Measurements from ENCODE around the gene ZDHHC11B. TPM values are rescaled to one million over a fixed set of nuclear protein-coding genes. Genes with fewer than 3 reads are reported as not detected.
"Not testable (repeated sequence)": the region's sequence is repeated elsewhere in the genome, so short reads cannot be mapped to it uniquely, and the experiment has no call there.

ZDHHC11B gene
- total RNA-seq, 2 donors from 2014 or later, result 0.55 to 3.0 TPM

- DNase-seq (ENCODE audit: low spot score); intact Hi-C loops (cut with DNase I); H3K9me3 ChIP-seq; H3K4me1 ChIP-seq (replicated peaks); H3K4me3 ChIP-seq; H3K36me3 ChIP-seq; H3K27ac ChIP-seq; H3K27me3 ChIP-seq (replicated peaks; ENCODE audit: insufficient read depth): not testable (repeated sequence)
- WGBS, result 93% methylated on average over 13 of the region's 16 CpGs
These were observed 106.0 kb downstream of the ZDHHC11B start for GRCh38 chr5:678521-678920.

GRCh38 chr5:677131-678101 is 107.1 kb downstream of the ZDHHC11B start:
- 75% methylated on average over 34 of the region's 44 CpGs for WGBS
- no peaks in the 10 kb centered on the region for H3K36me3 ChIP-seq
- intact Hi-C loops (cut with DNase I), result no loop called here

GRCh38 chr5:676699-677076 is 107.8 kb downstream of the ZDHHC11B start:
- no peaks in the 10 kb centered on the region for H3K9me3 ChIP-seq
- intact Hi-C loops (cut with DNase I), result no loop called here
- peaks cover 7% of the 10 kb centered on the region for H3K27me3 ChIP-seq (replicated peaks; ENCODE audit: insufficient read depth)
- TF ChIP-seq POLR2A (IDR thresholded peaks at IDR 0.05) (no peak), POLR2AphosphoS5 (IDR thresholded peaks at IDR 0.05) (no peak), CTCF (IDR thresholded peaks at IDR 0.05) (no peak)
- peaks cover 13% of the 10 kb centered on the region for H3K4me1 ChIP-seq (replicated peaks)
- no peak for DNase-seq (ENCODE audit: low spot score)
- H3K36me3 ChIP-seq, result no peaks in the 10 kb centered on the region
- no peak overlapping the region for H3K4me3 ChIP-seq
- H3K27ac ChIP-seq, result no peak overlapping the region
- WGBS, result 94% methylated on average over 48 of the region's 48 CpGs

More at GRCh38 chr5:677131-678101, 107.1 kb downstream of the ZDHHC11B start:
- Histone ChIP-seq H3K4me3 (no peak overlapping the region), H3K27me3 (replicated peaks; ENCODE audit: insufficient read depth) (peaks cover 7% of the 10 kb centered on the region), H3K27ac (no peak overlapping the region), H3K9me3 (no peaks in the 10 kb centered on the region), H3K4me1 (replicated peaks) (peaks cover 6% of the 10 kb centered on the region)
- no peak for DNase-seq (ENCODE audit: low spot score)
- TF ChIP-seq CTCF (IDR thresholded peaks at IDR 0.05) (no peak), POLR2A (IDR thresholded peaks at IDR 0.05) (no peak), POLR2AphosphoS5 (IDR thresholded peaks at IDR 0.05) (no peak)

DNA sequence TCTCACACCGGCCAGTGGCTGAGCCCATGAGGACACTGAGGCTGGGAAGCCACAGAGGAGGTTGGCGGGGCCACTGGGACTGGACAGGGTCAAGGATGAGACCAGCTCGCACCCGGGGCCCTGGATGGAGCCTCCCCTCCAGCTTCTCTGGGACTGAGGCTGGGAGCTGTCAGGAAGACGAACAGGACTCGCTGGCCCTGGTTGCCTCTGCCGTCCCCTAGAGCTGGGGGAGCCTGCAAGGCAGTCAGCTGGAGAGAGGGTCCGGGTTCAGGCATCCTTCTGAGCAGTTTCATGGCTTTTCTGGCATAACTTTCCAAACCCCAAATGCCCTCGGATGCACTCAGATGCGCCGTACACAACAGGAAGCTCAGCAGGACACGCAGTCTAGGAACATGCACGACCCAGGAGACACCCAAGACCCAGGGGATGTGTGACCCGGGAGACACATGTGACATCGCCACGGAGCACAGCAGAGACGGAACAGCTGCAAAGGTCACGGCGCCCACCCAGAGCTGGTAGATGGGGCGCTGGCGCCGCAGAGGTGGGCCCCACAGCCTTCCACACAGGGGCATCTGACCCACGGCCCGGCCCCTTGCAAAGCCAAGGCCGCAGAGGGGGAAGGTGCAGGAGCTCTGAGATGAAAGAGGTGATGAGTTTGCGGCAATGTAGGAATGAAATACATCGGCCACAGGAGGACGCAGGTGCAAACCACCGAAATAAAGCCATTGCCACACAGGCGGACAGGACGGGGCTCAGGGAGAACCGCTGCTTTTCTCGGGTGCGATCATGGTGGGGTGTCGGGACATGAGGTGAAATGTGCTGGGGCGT is 108.4 kb downstream of the ZDHHC11B start:
- TF ChIP-seq POLR2A (IDR thresholded peaks at IDR 0.05) (no peak), CTCF (IDR thresholded peaks at IDR 0.05) (no peak), POLR2AphosphoS5 (IDR thresholded peaks at IDR 0.05) (no peak)
- intact Hi-C loops (cut with DNase I), result no loop called here
- no peaks in the 10 kb centered on the region for H3K36me3 ChIP-seq
- 73% methylated on average over 36 of the region's 36 CpGs for WGBS
- H3K4me3 ChIP-seq, result no peak overlapping the region
- H3K27me3 ChIP-seq (replicated peaks; ENCODE audit: insufficient read depth), result peaks cover 7% of the 10 kb centered on the region
- peaks cover 16% of the 10 kb centered on the region for H3K4me1 ChIP-seq (replicated peaks)
- no peaks in the 10 kb centered on the region for H3K9me3 ChIP-seq
- DNase-seq (ENCODE audit: low spot score), result no peak
- no peak overlapping the region for H3K27ac ChIP-seq

- no peak overlapping the region for H3K4me3 ChIP-seq
These were observed 109.2 kb downstream of the ZDHHC11B start for GRCh38 chr5:675111-675870.

More at GRCh38 chr5:675111-675870, 109.2 kb downstream of the ZDHHC11B start:
- no peak for DNase-seq (ENCODE audit: low spot score)
- Histone ChIP-seq H3K27ac (no peak overlapping the region), H3K36me3 (no peaks in the 10 kb centered on the region), H3K9me3 (no peaks in the 10 kb centered on the region), H3K4me1 (replicated peaks) (peaks cover 16% of the 10 kb centered on the region), H3K27me3 (replicated peaks; ENCODE audit: insufficient read depth) (peaks cover 7% of the 10 kb centered on the region)
- intact Hi-C loops (cut with DNase I), result no loop called here
- 81% methylated on average over 13 of the region's 20 CpGs for WGBS
- no peak for TF ChIP-seq POLR2AphosphoS5 (IDR thresholded peaks at IDR 0.05)
- no peak for TF ChIP-seq CTCF (IDR thresholded peaks at IDR 0.05)
- TF ChIP-seq POLR2A (IDR thresholded peaks at IDR 0.05), result no peak

Measured in prostate gland (tissue), 2 donors.